Tibial nerve (tissue), 4 donors: ENCODE data around the gene FNDC11.

Experiments used
- CTCF ChIP-seq, 5 experiments: fragments of 200-600 bp in 3 of 5; fragments of 450-650 bp in 2 of 5; sonication (generic) in 3 of 5; IDR thresholded peaks; one replicate each; pipeline ENCODE4 v1.5.1; 2016 to 2019; ENCODE audit warnings: antibody characterized with exemption in 5 of 5, mild to moderate bottlenecking in 3 of 5, moderate library complexity in 2 of 5
- EP300 ChIP-seq, 2 donors: sonication (generic); formaldehyde crosslinking; IDR thresholded peaks; one replicate each; pipeline ENCODE4 v1.6.1; 2017; ENCODE audit warnings: antibody characterized with exemption in 2 of 2, mild to moderate bottlenecking in 1 of 2
- POLR2A ChIP-seq, 2 donors: fragments of 450-650 bp; IDR thresholded peaks; one replicate each; pipeline ENCODE4 v1.6.1; 2017; ENCODE audit warnings: antibody characterized with exemption in 2 of 2, mild to moderate bottlenecking in 2 of 2, moderate library complexity in 2 of 2

- TF ChIP-seq POLR2A (IDR thresholded peaks at IDR 0.05), result no peak
- TF ChIP-seq CTCF (IDR thresholded peaks at IDR 0.05), result no peak
- TF ChIP-seq EP300 (IDR thresholded peaks at IDR 0.05), result no peak
These were observed 19.1 kb downstream of the FNDC11 start for GRCh38 chr20:63572788-63573646.
